A673 (cell line): ENCODE results near the gene CLTA. TPM values are rescaled to one million over a fixed set of nuclear protein-coding genes. Genes with fewer than 3 reads are reported as not detected.
"Not testable (repeated sequence)": the region's sequence is repeated elsewhere in the genome, so short reads cannot be mapped to it uniquely, and the experiment has no call there.

ENCODE experiments used
- BruUV-seq: library from RNA; stranded (reverse); fragments of 400-500 nt; replicated peaks from 2 replicates; lab custom pipeline; 2021; lab: Mats Ljungman, UMichigan
- CTCF ChIA-PET: fragments of 300-600 bp; sonication (Branson Sonifier 250); formaldehyde crosslinking; loops from one replicate; lab custom pipeline; 2022; ENCODE audit warnings: antibody characterized with exemption; lab: Charles Lee
- POLR2A ChIA-PET: fragments of 300-600 bp; sonication (Branson Sonifier 250); formaldehyde crosslinking; loops from one replicate; lab custom pipeline; 2022; ENCODE audit warnings: antibody characterized with exemption; ENCODE audit not compliant: low non-redundant PET; lab: Charles Lee
- DNase-seq: peaks from one replicate; pipeline ENCODE4 v3.0.0-alpha.2; 2015; ENCODE audit warnings: low spot score
- H3K27ac ChIP-seq: fragments of 200-600 bp; sonication (generic); 2 replicates; pipeline ENCODE4 v1.5.1; 2016; ENCODE audit warnings: mixed run types, low read depth, mild to moderate bottlenecking, mixed read lengths, antibody characterized with exemption, low read length; ENCODE audit not compliant: poor library complexity, severe bottlenecking
- H3K27me3 ChIP-seq: fragments of 200-600 bp; sonication (generic); replicated peaks from 2 replicates; pipeline ENCODE4 v1.6.1; 2017; ENCODE audit warnings: mixed run types, low read depth, mild to moderate bottlenecking, mixed read lengths, antibody characterized with exemption, low read length; ENCODE audit not compliant: insufficient read depth, poor library complexity
- H3K36me3 ChIP-seq: fragments of 200-600 bp; sonication (generic); 2 replicates; pipeline ENCODE4 v1.6.1; 2016; ENCODE audit warnings: mixed run types, mild to moderate bottlenecking, mixed read lengths, antibody characterized with exemption, low read length; ENCODE audit not compliant: insufficient read depth, poor library complexity, severe bottlenecking
- H3K4me1 ChIP-seq: fragments of 200-600 bp; sonication (generic); 2 replicates; pipeline ENCODE4 v1.6.1; 2017; ENCODE audit warnings: mixed run types, mild to moderate bottlenecking, mixed read lengths, antibody characterized with exemption, low read length; ENCODE audit not compliant: insufficient read depth, poor library complexity, severe bottlenecking
- H3K4me3 ChIP-seq: fragments of 200-600 bp; sonication (generic); 2 replicates; pipeline ENCODE4 v1.5.1; 2016; ENCODE audit warnings: low read depth, mixed run types, mild to moderate bottlenecking, mixed read lengths, low read length; ENCODE audit not compliant: poor library complexity, severe bottlenecking
- H3K9me3 ChIP-seq: fragments of 200-600 bp; sonication (generic); 2 replicates; pipeline ENCODE4 v1.6.1; 2016; ENCODE audit warnings: mixed run types, low read depth, mild to moderate bottlenecking, mixed read lengths, antibody characterized with exemption, low read length; ENCODE audit not compliant: poor library complexity, severe bottlenecking
- EZH2 ChIP-seq: fragments of 200-600 bp; sonication (generic); IDR thresholded peaks from 2 replicates; pipeline ENCODE4 v1.6.1; 2017; ENCODE audit warnings: borderline replicate concordance, low read depth, mild to moderate bottlenecking, mixed read lengths, antibody characterized with exemption, low read length; ENCODE audit not compliant: poor library complexity, severe bottlenecking
- intact Hi-C: fragments of 100-400 bp; cut with micrococcal nuclease; formaldehyde crosslinking; loops from one replicate; pipeline ENCODE4 v1.10.0; 2022; ENCODE audit not compliant: unreplicated experiment
- total RNA-seq: library from RNA; stranded (reverse); gene quantifications from 2 replicates; pipeline ENCODE4 v1.2.3, GENCODE V29; 2021
- TF ChIP-seq, protein P1 (sequence below): fragments of 300-800, 200-600 bp; sonication (generic); conservative IDR thresholded peaks from 2 replicates; pipeline ENCODE4 v1.5.1; 2017; ENCODE audit warnings: low read depth, mild to moderate bottlenecking, antibody characterized with exemption, low read length, moderate library complexity, mixed read lengths

Gene CLTA
- total RNA-seq, 1 experiment from 2014 or later = 226 TPM

DNA sequence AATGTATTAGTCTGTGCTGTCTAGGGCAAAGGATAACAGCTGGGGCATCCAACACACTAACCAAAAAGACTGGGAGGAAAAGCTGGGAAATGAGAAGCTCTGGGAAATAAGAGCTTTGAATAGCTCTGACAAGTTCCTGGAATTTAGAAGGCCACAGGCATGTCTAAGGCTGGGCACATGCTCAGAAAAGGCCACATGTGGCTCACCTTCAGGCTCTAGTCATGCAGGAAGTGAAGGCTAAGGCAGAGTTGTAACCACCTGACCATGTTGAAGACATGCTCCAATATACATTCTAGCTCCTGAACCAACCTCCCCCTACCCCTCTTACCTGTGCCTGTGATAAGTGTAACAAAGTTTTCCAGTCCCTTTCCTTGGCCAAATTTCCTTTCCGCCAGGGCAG lies 31.7 kb downstream of the CLTA start:
- Histone ChIP-seq H3K4me3 (no peak overlapping the region), H3K4me1 (no peaks in the 10 kb centered on the region), H3K27ac (no peak overlapping the region), H3K9me3 (peaks cover 8% of the 10 kb centered on the region), H3K27me3 (no peaks in the 10 kb centered on the region), H3K36me3 (peaks cover 81% of the 10 kb centered on the region)
- ChIA-PET CTCF (no interaction called here), POLR2A (no interaction called here)
- TF ChIP-seq EZH2 = no peak
- TF ChIP-seq, protein P1, sequence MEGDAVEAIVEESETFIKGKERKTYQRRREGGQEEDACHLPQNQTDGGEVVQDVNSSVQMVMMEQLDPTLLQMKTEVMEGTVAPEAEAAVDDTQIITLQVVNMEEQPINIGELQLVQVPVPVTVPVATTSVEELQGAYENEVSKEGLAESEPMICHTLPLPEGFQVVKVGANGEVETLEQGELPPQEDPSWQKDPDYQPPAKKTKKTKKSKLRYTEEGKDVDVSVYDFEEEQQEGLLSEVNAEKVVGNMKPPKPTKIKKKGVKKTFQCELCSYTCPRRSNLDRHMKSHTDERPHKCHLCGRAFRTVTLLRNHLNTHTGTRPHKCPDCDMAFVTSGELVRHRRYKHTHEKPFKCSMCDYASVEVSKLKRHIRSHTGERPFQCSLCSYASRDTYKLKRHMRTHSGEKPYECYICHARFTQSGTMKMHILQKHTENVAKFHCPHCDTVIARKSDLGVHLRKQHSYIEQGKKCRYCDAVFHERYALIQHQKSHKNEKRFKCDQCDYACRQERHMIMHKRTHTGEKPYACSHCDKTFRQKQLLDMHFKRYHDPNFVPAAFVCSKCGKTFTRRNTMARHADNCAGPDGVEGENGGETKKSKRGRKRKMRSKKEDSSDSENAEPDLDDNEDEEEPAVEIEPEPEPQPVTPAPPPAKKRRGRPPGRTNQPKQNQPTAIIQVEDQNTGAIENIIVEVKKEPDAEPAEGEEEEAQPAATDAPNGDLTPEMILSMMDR = no peak
- intact Hi-C loops = no loop called here
- BruUV-seq = no TSS peak
- no peak for DNase-seq

DNA sequence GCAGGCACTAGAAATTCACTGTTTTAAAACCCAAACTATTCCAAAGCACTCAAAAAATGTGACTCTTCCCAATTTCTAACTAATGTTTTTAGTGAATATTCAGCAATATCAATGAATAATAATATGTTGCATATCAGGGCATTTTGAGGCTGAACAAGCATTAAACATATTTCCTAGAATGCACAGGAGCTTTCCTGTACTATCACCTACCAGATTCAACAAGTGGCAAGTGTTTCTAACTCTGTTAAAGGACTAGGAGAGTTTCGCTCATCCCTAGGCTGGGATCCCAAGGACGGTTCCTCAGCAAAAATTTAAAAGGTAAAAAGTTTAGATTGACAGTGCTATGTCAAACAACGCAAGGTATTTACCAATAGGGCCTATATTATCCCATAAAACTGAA lies 46.5 kb downstream of the CLTA start:
- ChIA-PET CTCF (no interaction called here), POLR2A (no interaction called here)
- Histone ChIP-seq H3K4me1 (no peaks in the 10 kb centered on the region), H3K36me3 (peaks cover 13% of the 10 kb centered on the region), H3K4me3 (no peak overlapping the region), H3K27ac (no peak overlapping the region), H3K9me3 (no peaks in the 10 kb centered on the region), H3K27me3 (no peaks in the 10 kb centered on the region)
- no peak for DNase-seq
- no TSS peak for BruUV-seq
- no peak for TF ChIP-seq EZH2
- TF ChIP-seq, protein P1 = no peak
- intact Hi-C loops = no loop called here

DNA sequence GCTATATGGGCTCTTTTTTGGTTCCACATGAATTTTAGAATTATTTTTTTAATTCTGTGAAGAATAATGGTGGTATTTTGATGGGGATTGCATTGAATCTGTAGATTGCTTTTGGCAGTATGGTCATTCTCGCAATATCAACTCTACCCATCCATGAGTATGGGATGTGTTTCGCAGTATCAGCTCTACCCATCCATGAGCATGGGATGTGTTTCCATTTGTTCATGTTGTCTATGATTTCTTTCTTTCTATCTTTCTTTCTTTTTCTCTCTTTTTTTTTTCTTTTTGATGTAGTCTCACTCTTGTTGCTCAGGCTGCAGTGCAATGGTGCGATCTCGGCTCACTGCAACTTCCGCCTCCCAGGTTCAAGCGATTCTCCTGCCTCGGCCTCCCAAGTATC lies 48.5 kb downstream of the CLTA start:
- BruUV-seq, CTCF ChIA-PET, H3K4me1 ChIP-seq, H3K9me3 ChIP-seq, H3K4me3 ChIP-seq, POLR2A ChIA-PET, DNase-seq, H3K27ac ChIP-seq, intact Hi-C loops, H3K27me3 ChIP-seq: not testable (repeated sequence)
- peaks cover 10% of the 10 kb centered on the region for H3K36me3 ChIP-seq

DNA sequence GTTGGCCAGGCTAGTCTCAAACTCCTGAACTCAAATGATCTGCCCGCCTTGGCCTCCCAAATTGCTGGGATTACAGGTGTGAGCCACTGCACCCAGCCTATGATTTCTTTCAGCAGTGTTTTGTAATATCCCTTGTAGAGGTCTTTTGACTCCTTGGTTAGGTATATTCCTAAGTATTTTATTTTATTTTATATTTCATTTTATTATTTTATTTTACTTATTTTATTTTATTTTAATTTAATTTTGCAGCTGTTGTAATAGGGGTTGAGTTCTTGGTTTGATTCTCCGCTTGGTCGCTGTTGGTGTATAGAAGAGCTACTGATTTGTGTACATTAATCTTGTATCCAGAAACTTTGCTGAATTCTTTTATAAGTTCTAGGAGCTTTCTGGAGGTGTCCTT lies 49.0 kb downstream of the CLTA start:
- H3K9me3 ChIP-seq, intact Hi-C loops, BruUV-seq, CTCF ChIA-PET, H3K27ac ChIP-seq, H3K4me1 ChIP-seq, H3K27me3 ChIP-seq, DNase-seq, POLR2A ChIA-PET, H3K4me3 ChIP-seq: not testable (repeated sequence)
- H3K36me3 ChIP-seq = peaks cover 13% of the 10 kb centered on the region
